Measurements from ENCODE around the gene CHN2. TPM values are rescaled to one million over a fixed set of nuclear protein-coding genes. Genes with fewer than 3 reads are reported as not detected.

The CHN2 gene
- total RNA-seq, 1 experiment from 2014 or later: 61.2 TPM

DNA sequence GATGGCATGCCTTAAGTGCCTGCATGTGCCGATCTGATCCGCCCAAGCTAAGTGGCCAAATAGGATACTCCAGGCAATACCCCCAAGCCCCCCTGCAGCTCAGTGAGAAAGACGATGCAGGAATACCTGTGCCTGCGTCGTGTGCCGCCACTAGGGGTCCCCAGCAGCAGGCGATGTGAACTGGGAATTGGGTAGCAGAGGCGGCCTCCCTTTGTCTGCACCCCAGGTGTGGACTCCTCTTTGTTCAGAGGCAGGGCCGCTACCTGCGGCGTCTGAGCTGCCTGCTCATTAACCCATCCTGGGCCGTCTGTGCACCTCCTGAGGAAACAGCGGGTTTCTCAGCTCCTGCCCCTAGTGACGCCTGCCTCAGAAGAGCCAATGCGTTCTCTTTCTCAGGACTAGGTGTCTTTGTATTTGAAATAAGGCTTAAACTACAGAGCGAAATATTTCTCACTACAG lies 4.8 kb upstream of the CHN2 start:
- BruUV-seq (replicated peaks): no TSS peak
- CTCF ChIA-PET: interaction anchor here (0.6 to 1.7 kb wide), 11 partner anchors 16 to 268 kb away, joined by 3 to 16 read pairs (median 3); no protein-coding TSS in a partner anchor
- POLR2A ChIA-PET (ENCODE audit: low non-redundant PET): no interaction called here

DNA sequence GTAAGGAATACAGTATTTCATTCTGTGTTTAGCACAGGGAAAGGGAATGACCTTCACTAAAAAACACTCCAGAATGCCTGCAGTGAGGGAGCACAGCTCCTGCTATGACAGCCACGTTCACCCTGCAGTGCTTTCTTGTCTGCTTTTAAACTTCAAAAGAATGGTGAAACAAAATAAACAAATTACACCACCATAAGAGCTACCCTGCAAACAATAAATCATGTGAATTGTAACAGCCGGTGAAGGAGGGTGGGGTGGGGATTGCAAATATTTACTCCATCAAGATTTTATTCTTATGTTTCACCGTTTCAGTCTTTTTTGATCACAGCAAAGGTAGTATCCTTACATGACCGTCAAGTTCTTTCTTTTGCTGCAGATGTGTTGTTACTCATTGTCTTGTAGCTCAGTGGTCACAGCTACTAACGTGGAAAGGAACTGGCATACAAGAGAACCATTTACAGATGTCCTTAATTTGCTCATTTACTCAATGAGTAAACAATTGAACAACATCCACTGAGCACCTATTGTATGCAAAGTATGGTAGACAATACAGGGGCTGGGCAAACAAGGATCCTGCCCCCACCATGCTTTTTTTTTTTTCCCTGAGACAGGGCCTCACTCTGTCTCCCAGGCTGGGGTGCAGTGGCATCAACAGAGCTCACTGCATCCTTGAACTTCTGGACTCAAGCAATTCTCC lies 4.1 kb upstream of the CHN2 start:
- no peaks in the 10 kb centered on the region for H3K27me3 ChIP-seq (replicated peaks; ENCODE audit: insufficient read depth, low read depth, low read length, poor library complexity)
- intact Hi-C loops (cut with micrococcal nuclease; ENCODE audit: unreplicated experiment): loop anchor here (2.0 to 10.0 kb wide), 2 partner anchors 154 to 218 kb away; no protein-coding TSS in a partner anchor
- H3K4me1 ChIP-seq (ENCODE audit: insufficient read depth, low read length, poor library complexity, severe bottlenecking): peaks cover 55% of the 10 kb centered on the region
- TF ChIP-seq, protein P1, sequence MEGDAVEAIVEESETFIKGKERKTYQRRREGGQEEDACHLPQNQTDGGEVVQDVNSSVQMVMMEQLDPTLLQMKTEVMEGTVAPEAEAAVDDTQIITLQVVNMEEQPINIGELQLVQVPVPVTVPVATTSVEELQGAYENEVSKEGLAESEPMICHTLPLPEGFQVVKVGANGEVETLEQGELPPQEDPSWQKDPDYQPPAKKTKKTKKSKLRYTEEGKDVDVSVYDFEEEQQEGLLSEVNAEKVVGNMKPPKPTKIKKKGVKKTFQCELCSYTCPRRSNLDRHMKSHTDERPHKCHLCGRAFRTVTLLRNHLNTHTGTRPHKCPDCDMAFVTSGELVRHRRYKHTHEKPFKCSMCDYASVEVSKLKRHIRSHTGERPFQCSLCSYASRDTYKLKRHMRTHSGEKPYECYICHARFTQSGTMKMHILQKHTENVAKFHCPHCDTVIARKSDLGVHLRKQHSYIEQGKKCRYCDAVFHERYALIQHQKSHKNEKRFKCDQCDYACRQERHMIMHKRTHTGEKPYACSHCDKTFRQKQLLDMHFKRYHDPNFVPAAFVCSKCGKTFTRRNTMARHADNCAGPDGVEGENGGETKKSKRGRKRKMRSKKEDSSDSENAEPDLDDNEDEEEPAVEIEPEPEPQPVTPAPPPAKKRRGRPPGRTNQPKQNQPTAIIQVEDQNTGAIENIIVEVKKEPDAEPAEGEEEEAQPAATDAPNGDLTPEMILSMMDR (conservative IDR thresholded peaks at IDR 0.05; ENCODE audit: low read depth, low read length): no peak
- no peak for TF ChIP-seq EZH2 (IDR thresholded peaks at IDR 0.05; ENCODE audit: borderline replicate concordance, low read depth, low read length, poor library complexity, severe bottlenecking)
- no peak for DNase-seq (ENCODE audit: low spot score)
- ChIA-PET POLR2A (ENCODE audit: low non-redundant PET) (interaction anchor here (0.6 kb wide), 1 partner anchor 142 kb away, joined by 3 read pairs; no protein-coding TSS in a partner anchor), CTCF (interaction anchor here (0.7 to 1.7 kb wide), 3 partner anchors 15 to 387 kb away, joined by 4 to 16 read pairs (median 5); no protein-coding TSS in a partner anchor)
- no peaks in the 10 kb centered on the region for H3K36me3 ChIP-seq (ENCODE audit: insufficient read depth, low read length, poor library complexity, severe bottlenecking)
- no TSS peak for BruUV-seq (replicated peaks)
- H3K9me3 ChIP-seq (ENCODE audit: low read depth, low read length, poor library complexity, severe bottlenecking): no peaks in the 10 kb centered on the region
- H3K27ac ChIP-seq (ENCODE audit: low read depth, low read length, poor library complexity, severe bottlenecking): peak overlapping the region; percentile 90
- H3K4me3 ChIP-seq (ENCODE audit: low read depth, low read length, poor library complexity, severe bottlenecking): no peak overlapping the region

More for the DNA sequence above, 4.8 kb upstream of the CHN2 start:
- intact Hi-C loops (cut with micrococcal nuclease; ENCODE audit: unreplicated experiment): loop anchor here (1.0 to 10.0 kb wide), 4 partner anchors 155 to 267 kb away; no protein-coding TSS in a partner anchor
- Histone ChIP-seq H3K4me3 (ENCODE audit: low read depth, low read length, poor library complexity, severe bottlenecking) (peak overlapping the region; percentile 23), H3K4me1 (ENCODE audit: insufficient read depth, low read length, poor library complexity, severe bottlenecking) (peaks cover 55% of the 10 kb centered on the region), H3K36me3 (ENCODE audit: insufficient read depth, low read length, poor library complexity, severe bottlenecking) (no peaks in the 10 kb centered on the region), H3K27me3 (replicated peaks; ENCODE audit: insufficient read depth, low read depth, low read length, poor library complexity) (no peaks in the 10 kb centered on the region), H3K9me3 (ENCODE audit: low read depth, low read length, poor library complexity, severe bottlenecking) (no peaks in the 10 kb centered on the region), H3K27ac (ENCODE audit: low read depth, low read length, poor library complexity, severe bottlenecking) (peak overlapping the region; percentile 90)
- TF ChIP-seq, protein P1 (conservative IDR thresholded peaks at IDR 0.05; ENCODE audit: low read depth, low read length): peak; percentile 98
- no peak for TF ChIP-seq EZH2 (IDR thresholded peaks at IDR 0.05; ENCODE audit: borderline replicate concordance, low read depth, low read length, poor library complexity, severe bottlenecking)
- peak; percentile 89 for DNase-seq (ENCODE audit: low spot score)

- Histone ChIP-seq H3K27me3 (replicated peaks; ENCODE audit: insufficient read depth, low read depth, low read length, poor library complexity) (no peaks in the 10 kb centered on the region), H3K9me3 (ENCODE audit: low read depth, low read length, poor library complexity, severe bottlenecking) (no peaks in the 10 kb centered on the region), H3K4me1 (ENCODE audit: insufficient read depth, low read length, poor library complexity, severe bottlenecking) (peaks cover 61% of the 10 kb centered on the region), H3K27ac (ENCODE audit: low read depth, low read length, poor library complexity, severe bottlenecking) (peak overlapping the region; percentile 90), H3K36me3 (ENCODE audit: insufficient read depth, low read length, poor library complexity, severe bottlenecking) (no peaks in the 10 kb centered on the region), H3K4me3 (ENCODE audit: low read depth, low read length, poor library complexity, severe bottlenecking) (no peak overlapping the region)
- no peak for TF ChIP-seq EZH2 (IDR thresholded peaks at IDR 0.05; ENCODE audit: borderline replicate concordance, low read depth, low read length, poor library complexity, severe bottlenecking)
- TF ChIP-seq, protein P1 (conservative IDR thresholded peaks at IDR 0.05; ENCODE audit: low read depth, low read length): no peak
- DNase-seq (ENCODE audit: low spot score): no peak
- BruUV-seq (replicated peaks): no TSS peak
- ChIA-PET CTCF (no interaction called here), POLR2A (ENCODE audit: low non-redundant PET) (no interaction called here)
- intact Hi-C loops (cut with micrococcal nuclease; ENCODE audit: unreplicated experiment): loop anchor here (10.0 kb wide), 1 partner anchor 152 kb away; no protein-coding TSS in a partner anchor
Observed at GRCh38 chr7:29192323-29192722, 2.3 kb upstream of the CHN2 start.

Data from A673 (cell line).